IMR-90 (cell line): ENCODE data around the gene BRK1. TPM values are rescaled to one million over a fixed set of nuclear protein-coding genes. Genes with fewer than 3 reads are reported as not detected.
"Not testable (repeated sequence)": the region's sequence is repeated elsewhere in the genome, so short reads cannot be mapped to it uniquely, and the experiment has no call there.

Experiments used
- ATAC-seq: fragments of 200-7000 bp; cut with Tn5 transposase; 2 replicates; pipeline ENCODE4 v1.9.1; 2020; ENCODE audit warnings: low read depth, mild to moderate bottlenecking, moderate library complexity
- BruUV-seq: library from RNA; stranded (reverse); fragments of 400-500 nt; replicated peaks from 2 replicates; lab custom pipeline; 2021; lab: Mats Ljungman, UMichigan
- CTCF ChIA-PET: fragments of 300-600 bp; formaldehyde crosslinking; extraction: SDS; loops from one replicate; lab custom pipeline; 2021; ENCODE audit warnings: antibody characterized with exemption; lab: Yijun Ruan, JAX
- POLR2A ChIA-PET: fragments of 300-600 bp; sonication (Branson Sonifier 250); formaldehyde crosslinking; loops from one replicate; lab custom pipeline; 2022; ENCODE audit warnings: antibody characterized with exemption; ENCODE audit not compliant: unreplicated experiment; lab: Charles Lee
- DNase-seq: peaks from one replicate; pipeline ENCODE4 v3.0.0; 2013
- H2AFZ ChIP-seq: replicated peaks from 2 replicates; pipeline ENCODE3; 2013; ENCODE audit warnings: low read length, mild to moderate bottlenecking; ENCODE audit not compliant: poor library complexity
- H2AK5ac ChIP-seq: 2 replicates; pipeline ENCODE4 v1.6.1; 2013; ENCODE audit warnings: low read depth, low read length, inconsistent platforms
- H2AK9ac ChIP-seq: replicated peaks from 2 replicates; pipeline ENCODE3; 2013; ENCODE audit warnings: mild to moderate bottlenecking, low read depth, low read length, moderate library complexity; ENCODE audit not compliant: poor library complexity
- H2BK120ac ChIP-seq: 2 replicates; pipeline ENCODE4 v1.6.1; 2013; ENCODE audit warnings: low read depth, low read length, inconsistent platforms
- H2BK15ac ChIP-seq: 3 replicates; pipeline ENCODE4 v1.6.1; 2013; ENCODE audit warnings: low read depth, low read length, inconsistent platforms
- H2BK20ac ChIP-seq: 2 replicates; pipeline ENCODE4 v1.6.1; 2013; ENCODE audit warnings: low read depth, mild to moderate bottlenecking, inconsistent platforms, low read length, moderate library complexity
- H2BK5ac ChIP-seq: 2 replicates; pipeline ENCODE4 v1.6.1; 2013; ENCODE audit warnings: mild to moderate bottlenecking, low read depth, low read length, inconsistent platforms; ENCODE audit not compliant: poor library complexity, severe bottlenecking
- H3K14ac ChIP-seq: replicated peaks from 2 replicates; pipeline ENCODE4 v1.6.1; 2013; ENCODE audit warnings: low read depth, low read length, inconsistent platforms
- H3K18ac ChIP-seq: 2 replicates; pipeline ENCODE4 v1.6.1; 2013; ENCODE audit warnings: low read depth, low read length, control low read depth
- H3K23ac ChIP-seq: 2 replicates; pipeline ENCODE4 v1.6.1; 2013; ENCODE audit warnings: low read depth, low read length, inconsistent platforms
- H3K27ac ChIP-seq: 2 replicates; pipeline ENCODE4 v1.5.1; 2013; ENCODE audit warnings: mild to moderate bottlenecking, control low read depth, low read length; ENCODE audit not compliant: insufficient read depth
- H3K27me3 ChIP-seq: 2 replicates; pipeline ENCODE4 v1.6.1; 2013; ENCODE audit warnings: low read length; ENCODE audit not compliant: control insufficient read depth, insufficient read depth
- H3K36me3 ChIP-seq: 2 replicates; pipeline ENCODE4 v1.6.1; 2013; ENCODE audit warnings: low read length, mixed read lengths; ENCODE audit not compliant: control insufficient read depth, insufficient read depth
- H3K4ac ChIP-seq: 2 replicates; pipeline ENCODE4 v1.6.1; 2013; ENCODE audit warnings: low read depth, low read length, inconsistent platforms
- H3K4me1 ChIP-seq: 2 replicates; pipeline ENCODE4 v1.6.1; 2013; ENCODE audit warnings: low read length, mixed read lengths; ENCODE audit not compliant: control insufficient read depth, insufficient read depth
- H3K4me2 ChIP-seq: 2 replicates; pipeline ENCODE4 v1.6.1; 2013; ENCODE audit warnings: low read depth, mild to moderate bottlenecking, control low read depth, low read length, moderate library complexity
- H3K4me3 ChIP-seq: 2 replicates; pipeline ENCODE4 v1.5.1; 2013; ENCODE audit warnings: low read depth, mild to moderate bottlenecking, control low read depth, low read length, moderate library complexity; ENCODE audit not compliant: insufficient read depth
- H3K56ac ChIP-seq: 2 replicates; pipeline ENCODE4 v1.6.1; 2013; ENCODE audit warnings: low read length, inconsistent platforms; ENCODE audit not compliant: insufficient read depth; ENCODE audit errors: extremely low read depth
- H3K79me1 ChIP-seq, 2 experiments: 2 replicates each; pipeline ENCODE4 v1.6.1; 2013; ENCODE audit warnings: low read length in 2 of 2, inconsistent platforms in 1 of 2, low read depth in 1 of 2
- H3K9ac ChIP-seq: 2 replicates; pipeline ENCODE4 v1.6.1; 2013; ENCODE audit warnings: low read depth, low read length, control low read depth
- H3K9me1 ChIP-seq: 2 replicates; pipeline ENCODE4 v1.6.1; 2013; ENCODE audit warnings: low read length, inconsistent platforms; ENCODE audit not compliant: insufficient read depth
- H3K9me3 ChIP-seq: 2 replicates; pipeline ENCODE4 v1.6.1; 2013; ENCODE audit warnings: low read length; ENCODE audit not compliant: control insufficient read depth, insufficient read depth
- H4K20me1 ChIP-seq: 2 replicates; pipeline ENCODE4 v1.6.1; 2013; ENCODE audit warnings: low read length, inconsistent platforms; ENCODE audit not compliant: insufficient read depth
- H4K5ac ChIP-seq: 2 replicates; pipeline ENCODE4 v1.6.1; 2013; ENCODE audit warnings: mild to moderate bottlenecking, low read depth, low read length, control low read depth
- H4K8ac ChIP-seq, 2 experiments: 2 replicates each; pipeline ENCODE4 v1.6.1; 2013; ENCODE audit warnings: low read depth in 2 of 2, low read length in 2 of 2, control low read depth in 1 of 2, inconsistent platforms in 1 of 2
- H4K91ac ChIP-seq: 2 replicates; pipeline ENCODE4 v1.6.1; 2013; ENCODE audit warnings: low read depth, low read length, inconsistent platforms; ENCODE audit not compliant: insufficient read depth
- BHLHE40 ChIP-seq: fragments of 150-350 bp; IDR thresholded peaks from 2 replicates; pipeline ENCODE4 v1.6.1; 2016; ENCODE audit warnings: mild to moderate bottlenecking, low read depth, low read length
- CHD1 ChIP-seq: IDR thresholded peaks from 2 replicates; pipeline ENCODE4 v1.6.1; 2012; ENCODE audit warnings: low read depth, low read length, improper control_type of control experiment
- FOS ChIP-seq: fragments of 150-350 bp; IDR thresholded peaks from 2 replicates; pipeline ENCODE4 v1.6.1; 2016; ENCODE audit warnings: low read depth, low read length
- MAFK ChIP-seq: IDR thresholded peaks from 2 replicates; pipeline ENCODE4 v1.6.1; 2012; ENCODE audit warnings: low read depth, low read length, improper control_type of control experiment
- NFE2L2 ChIP-seq: fragments of 150-350 bp; IDR thresholded peaks from 2 replicates; pipeline ENCODE4 v1.6.1; 2016; ENCODE audit warnings: low read depth, mild to moderate bottlenecking, low read length
- RAD21 ChIP-seq: IDR thresholded peaks from 2 replicates; pipeline ENCODE4 v1.6.1; 2012; ENCODE audit warnings: low read length, improper control_type of control experiment
- RFX5 ChIP-seq: IDR thresholded peaks from 2 replicates; pipeline ENCODE4 v1.8.0; 2012; ENCODE audit warnings: low read depth, mild to moderate bottlenecking, low read length, moderate library complexity
- SMC3 ChIP-seq: fragments of 150-350 bp; IDR thresholded peaks from 2 replicates; pipeline ENCODE4 v1.6.1; 2016; ENCODE audit warnings: low read depth, mild to moderate bottlenecking, antibody characterized with exemption, low read length, moderate library complexity
- WGBS, 2 experiments: methylation state at CpG; one replicate each; pipeline versions ENCODE4 v1.1.5 to v1.1.7; 2013; ENCODE audit warnings: missing lambda C conversion rate in 2 of 2; ENCODE audit not compliant: insufficient read length in 1 of 2; ENCODE audit errors: extremely low coverage in 2 of 2; 5-methylcytosine and 5-hydroxymethylcytosine counted together
- dilution Hi-C: fragments of 300-500 bp; cut with HindIII; formaldehyde crosslinking; loops from one replicate; pipeline ENCODE4 v1.14.3; 2018; ENCODE audit warnings: low sequenced_read_pairs; ENCODE audit not compliant: unreplicated experiment
- in situ Hi-C: fragments of 300-500 bp; cut with MboI; formaldehyde crosslinking; loops from 3 replicates; pipeline ENCODE4 v1.14.3; 2019; ENCODE audit warnings: low sequenced_read_pairs, inconsistent platforms, mixed read lengths
- intact Hi-C: fragments of 100-400 bp; cut with micrococcal nuclease; formaldehyde crosslinking; loops from 2 replicates; pipeline ENCODE4 v1.10.0; 2022
- polyA plus RNA-seq, 3 experiments: library from polyadenylated mRNA; depleted of rRNA; stranded (reverse); fragments of >200 nt; gene quantifications; 2 replicates each; pipeline ENCODE4 v1.2.3, GENCODE V29; 2012; ENCODE audit warnings: low replicate concordance in 1 of 3
- total RNA-seq: library from RNA; depleted of rRNA; stranded (reverse); fragments of >200 nt; gene quantifications from 2 replicates; pipeline ENCODE4 v1.2.3, GENCODE V29; 2012
- TF ChIP-seq, protein P1 (sequence below): conservative IDR thresholded peaks from 2 replicates; pipeline ENCODE4 v1.5.1; 2012; ENCODE audit warnings: mild to moderate bottlenecking, low read depth, low read length, improper control_type of control experiment

Gene BRK1
- total and polyA plus RNA-seq, 2 of the 4 experiments (the other 2 are of a cell fraction) = 81.4 to 235 TPM

DNA sequence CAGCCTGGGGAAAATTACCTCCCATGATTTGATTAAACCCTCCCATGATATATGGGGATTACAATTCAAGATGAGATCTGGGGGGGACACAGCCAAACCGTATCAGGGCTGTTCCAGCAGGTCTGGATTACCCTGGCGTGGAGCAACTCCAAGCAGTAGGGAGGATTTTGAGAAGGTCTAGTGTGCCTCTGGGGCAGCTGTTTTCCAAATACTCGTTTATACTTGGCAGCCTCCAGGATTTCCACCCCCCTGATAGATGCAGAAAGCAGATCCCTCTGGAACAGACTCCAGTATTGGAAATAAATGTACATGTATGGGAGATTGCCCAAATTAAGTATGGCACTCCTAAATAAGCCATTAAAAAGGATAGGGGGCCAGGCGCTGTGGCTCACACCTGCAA is 41.6 kb downstream of the BRK1 start:
- no CpG with 5 or more reads among the region's 4 CpGs for WGBS, 2 experiments
- Histone ChIP-seq H2BK15ac (no peak overlapping the region), H3K27me3 (no peaks in the 10 kb centered on the region), H3K56ac (no peak overlapping the region), H3K4ac (no peak overlapping the region), H3K9me3 (no peaks in the 10 kb centered on the region), H2AK9ac (no peak overlapping the region), H4K91ac (no peak overlapping the region), H3K9ac (no peak overlapping the region), H3K23ac (no peak overlapping the region), H3K79me1 (no peaks in the 10 kb centered on the region), H4K8ac (no peak overlapping the region), H2AK5ac (no peak overlapping the region), H3K4me1 (no peaks in the 10 kb centered on the region), H2BK5ac (no peak overlapping the region), H3K4me2 (no peak overlapping the region), H3K27ac (no peak overlapping the region), H2BK20ac (no peak overlapping the region), H3K4me3 (no peak overlapping the region), H4K5ac (no peak overlapping the region), H2AFZ (no peak overlapping the region), H3K14ac (no peak overlapping the region), H3K36me3 (peaks cover 10% of the 10 kb centered on the region), H2BK120ac (no peak overlapping the region), H3K9me1 (no peaks in the 10 kb centered on the region), H4K20me1 (no peaks in the 10 kb centered on the region), H3K18ac (no peak overlapping the region)
- DNase-seq (no peak), ATAC-seq (no peak)
- dilution Hi-C loops = no loop called here
- intact Hi-C loops = no loop called here
- TF ChIP-seq FOS = no peak
- TF ChIP-seq, protein P1, sequence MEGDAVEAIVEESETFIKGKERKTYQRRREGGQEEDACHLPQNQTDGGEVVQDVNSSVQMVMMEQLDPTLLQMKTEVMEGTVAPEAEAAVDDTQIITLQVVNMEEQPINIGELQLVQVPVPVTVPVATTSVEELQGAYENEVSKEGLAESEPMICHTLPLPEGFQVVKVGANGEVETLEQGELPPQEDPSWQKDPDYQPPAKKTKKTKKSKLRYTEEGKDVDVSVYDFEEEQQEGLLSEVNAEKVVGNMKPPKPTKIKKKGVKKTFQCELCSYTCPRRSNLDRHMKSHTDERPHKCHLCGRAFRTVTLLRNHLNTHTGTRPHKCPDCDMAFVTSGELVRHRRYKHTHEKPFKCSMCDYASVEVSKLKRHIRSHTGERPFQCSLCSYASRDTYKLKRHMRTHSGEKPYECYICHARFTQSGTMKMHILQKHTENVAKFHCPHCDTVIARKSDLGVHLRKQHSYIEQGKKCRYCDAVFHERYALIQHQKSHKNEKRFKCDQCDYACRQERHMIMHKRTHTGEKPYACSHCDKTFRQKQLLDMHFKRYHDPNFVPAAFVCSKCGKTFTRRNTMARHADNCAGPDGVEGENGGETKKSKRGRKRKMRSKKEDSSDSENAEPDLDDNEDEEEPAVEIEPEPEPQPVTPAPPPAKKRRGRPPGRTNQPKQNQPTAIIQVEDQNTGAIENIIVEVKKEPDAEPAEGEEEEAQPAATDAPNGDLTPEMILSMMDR = no peak
- no peak for TF ChIP-seq RAD21
- no peak for TF ChIP-seq RFX5
- TF ChIP-seq MAFK = no peak
- TF ChIP-seq BHLHE40 = no peak
- TF ChIP-seq SMC3 = no peak
- no peak for TF ChIP-seq NFE2L2
- no peak for TF ChIP-seq CHD1
- POLR2A ChIA-PET = no interaction called here
- CTCF ChIA-PET = no interaction called here
- in situ Hi-C loops = no loop called here
- BruUV-seq = no TSS peak

DNA sequence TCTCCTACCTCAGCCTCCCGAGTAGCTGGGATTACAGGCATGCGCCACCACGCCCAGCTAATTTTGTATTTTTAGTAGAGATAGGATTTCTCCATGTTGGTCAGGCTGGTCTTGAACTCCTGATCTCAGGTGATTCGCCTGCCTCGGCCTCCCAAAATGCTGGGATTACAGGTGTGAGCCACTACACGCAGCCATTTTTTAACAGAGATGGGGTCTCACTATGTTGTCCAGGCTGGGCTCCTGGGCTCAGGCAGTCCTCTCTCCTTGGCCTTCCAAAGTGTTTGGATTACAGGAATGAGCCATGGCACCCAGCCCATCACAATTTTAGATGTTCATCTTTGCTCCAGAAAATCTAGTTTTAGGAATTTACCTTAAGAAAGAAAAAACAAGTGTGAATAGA is 43.1 kb downstream of the BRK1 start:
- H3K18ac ChIP-seq, H2AK9ac ChIP-seq, CTCF ChIA-PET, H3K4ac ChIP-seq, H3K14ac ChIP-seq, H2AK5ac ChIP-seq, H4K5ac ChIP-seq, H2BK20ac ChIP-seq, H4K20me1 ChIP-seq, H2BK120ac ChIP-seq, DNase-seq, H2AFZ ChIP-seq, dilution Hi-C loops, H3K4me3 ChIP-seq, H3K36me3 ChIP-seq, H2BK5ac ChIP-seq, H4K8ac ChIP-seq, H3K4me2 ChIP-seq, H4K91ac ChIP-seq, POLR2A ChIA-PET, H3K23ac ChIP-seq, H3K9ac ChIP-seq, H3K27ac ChIP-seq, H3K4me1 ChIP-seq, H3K79me1 ChIP-seq, intact Hi-C loops, ATAC-seq, H3K9me3 ChIP-seq, H2BK15ac ChIP-seq, H3K56ac ChIP-seq, H3K27me3 ChIP-seq, H3K9me1 ChIP-seq, in situ Hi-C loops, BruUV-seq: not testable (repeated sequence)
- WGBS, 2 experiments = no CpG with 5 or more reads among the region's 6 CpGs
